GM13976 (cell line): Measurements from ENCODE around the gene STAG2.
"Not testable (repeated sequence)": the region's sequence is repeated elsewhere in the genome, so short reads cannot be mapped to it uniquely, and the experiment has no call there.

ENCODE experiments used
- DNase-seq: peaks from one replicate; pipeline ENCODE4 v3.0.0; 2012; ENCODE audit warnings: low spot score
- CTCF ChIP-seq: IDR thresholded peaks from 2 replicates; pipeline ENCODE4 v1.5.1; 2012; ENCODE audit warnings: borderline replicate concordance, mild to moderate bottlenecking; ENCODE audit not compliant: insufficient read depth; ENCODE audit errors: extremely low read depth, missing control alignments, control extremely low read depth
- in situ Hi-C: fragments of 300-500 bp; cut with MboI; formaldehyde crosslinking; loops from one replicate; pipeline ENCODE4 v1.12.0; 2022; ENCODE audit warnings: low sequenced_read_pairs, mixed read lengths, inconsistent platforms; ENCODE audit not compliant: unreplicated experiment

Gene STAG2

GRCh38 chrX:124127496-124127895 is 166.0 kb downstream of the STAG2 start:
- in situ Hi-C loops, result no loop called here
- TF ChIP-seq CTCF, result no peak
- DNase-seq, result no peak

GRCh38 chrX:124132437-124132836 is 170.9 kb downstream of the STAG2 start:
- in situ Hi-C loops, DNase-seq: not testable (repeated sequence)

- DNase-seq, result no peak
- in situ Hi-C loops, result no loop called here
- TF ChIP-seq CTCF, result no peak
Observed at GRCh38 chrX:124145749-124146148, 184.2 kb downstream of the STAG2 start.

- in situ Hi-C loops, result no loop called here
- TF ChIP-seq CTCF, result no peak
Observed at GRCh38 chrX:124151195-124151594, 189.7 kb downstream of the STAG2 start.

More at GRCh38 chrX:124151195-124151594, 189.7 kb downstream of the STAG2 start:
- DNase-seq, result no peak
